K562 (cell line): ENCODE data around the gene SLC4A4. TPM values are rescaled to one million over a fixed set of nuclear protein-coding genes. Genes with fewer than 3 reads are reported as not detected.

Experiments
- DPF2 ChIP-seq: fragments of 450-650 bp; IDR thresholded peaks from 2 replicates; pipeline ENCODE4 v1.6.1; 2016
- E2F8 ChIP-seq: fragments of 450-650 bp; IDR thresholded peaks from 2 replicates; pipeline ENCODE4 v1.7.1; 2018; ENCODE audit warnings: mild to moderate bottlenecking, low read depth; ENCODE audit not compliant: partially characterized antibody
- EP400 ChIP-seq: fragments of 450-650 bp; IDR thresholded peaks from 2 replicates; pipeline ENCODE4 v1.6.1; 2017; ENCODE audit warnings: antibody characterized with exemption, mild to moderate bottlenecking, moderate library complexity
- ETS1 ChIP-seq: conservative IDR thresholded peaks from 2 replicates; pipeline ENCODE4 v1.6.1; 2011; ENCODE audit warnings: low read depth, mild to moderate bottlenecking, low read length; ENCODE audit not compliant: control insufficient read depth
- NR2C1 ChIP-seq, 2 experiments: fragments of 450-650 bp; IDR thresholded peaks; 2 replicates each; pipeline ENCODE4 v1.6.1; 2017; ENCODE audit warnings: mild to moderate bottlenecking in 2 of 2, antibody characterized with exemption in 1 of 2, inconsistent platforms in 1 of 2, missing compliant biosample characterization in 1 of 2, missing genetic modification characterization in 1 of 2
- PKNOX1 ChIP-seq: fragments of 450-650 bp; IDR thresholded peaks from 2 replicates; pipeline ENCODE4 v1.6.1; 2016
- RNF2 ChIP-seq: sonication (generic); IDR thresholded peaks from 2 replicates; pipeline ENCODE4 v1.6.1; 2016
- SMAD4 ChIP-seq: fragments of 250-450 bp; sonication (Bioruptor Pico); conservative IDR thresholded peaks from 2 replicates; pipeline ENCODE4 v1.8.0; 2021; ENCODE audit warnings: inconsistent platforms, mild to moderate bottlenecking, moderate library complexity
- TBL1XR1 ChIP-seq, 2 experiments: IDR thresholded peaks; 2 replicates each; pipeline ENCODE4 v1.6.1; 2012; ENCODE audit warnings: improper control_type of control experiment in 2 of 2, low read length in 2 of 2, mild to moderate bottlenecking in 1 of 2
- THRB ChIP-seq: fragments of 450-650 bp; formaldehyde crosslinking; conservative IDR thresholded peaks from 2 replicates; pipeline ENCODE4 v1.4.0; 2022; ENCODE audit warnings: mild to moderate bottlenecking, missing genetic modification characterization
- ZEB2 ChIP-seq: fragments of 450-650 bp; IDR thresholded peaks from 2 replicates; pipeline ENCODE4 v1.6.1; 2016
- polyA plus RNA-seq, 8 experiments: library from polyadenylated mRNA; depleted of rRNA in 4 of 8; stranded (reverse) in 5 of 8; unstranded in 3 of 8; fragments of >200 nt; fragmentation: Nextera tagmentation in 2 of 8; fragmentation: Illumina TruSeq in 1 of 8; extraction: Ambion mirVana in 2 of 8; extraction: Trizol in 1 of 8; gene quantifications; 2 replicates each; pipeline versions ENCODE4 v1.2.1 to v1.2.3, GENCODE V29; 2011 to 2014; ENCODE audit warnings: inconsistent platforms in 1 of 8, missing spikeins in 1 of 8
- total RNA-seq, 7 experiments: library from RNA; depleted of rRNA in 6 of 7; stranded (reverse); fragments of >200 nt in 6 of 7; fragmentation: Illumina TruSeq in 2 of 7; extraction: Trizol in 2 of 7; gene quantifications; 2 replicates each; pipeline versions ENCODE4 v1.2.1 to v1.2.3, GENCODE V29; 2011 to 2021; ENCODE audit warnings: low replicate concordance in 1 of 7
- TF ChIP-seq, protein P1 (sequence below): fragments of 450-650 bp; IDR thresholded peaks from 2 replicates; pipeline ENCODE4 v1.6.1; 2017; ENCODE audit warnings: antibody characterized with exemption, mild to moderate bottlenecking
- TF ChIP-seq, protein P2 (sequence below): IDR thresholded peaks from 3 replicates; pipeline ENCODE4 v1.6.1; 2011; ENCODE audit warnings: borderline replicate concordance, mild to moderate bottlenecking, moderate library complexity; ENCODE audit not compliant: insufficient read length; ENCODE audit errors: extremely low read depth

Gene SLC4A4
- total and polyA plus RNA-seq, 9 of the 15 experiments (the other 6 are each of a cell fraction or from before 2014, with no cell fraction given): 0.01 to 0.18 (median 0.07) TPM; not detected in 2

GRCh38 chr4:71406459-71406963 is 67.7 kb downstream of the SLC4A4 start (continued):
- TF ChIP-seq, protein P1, sequence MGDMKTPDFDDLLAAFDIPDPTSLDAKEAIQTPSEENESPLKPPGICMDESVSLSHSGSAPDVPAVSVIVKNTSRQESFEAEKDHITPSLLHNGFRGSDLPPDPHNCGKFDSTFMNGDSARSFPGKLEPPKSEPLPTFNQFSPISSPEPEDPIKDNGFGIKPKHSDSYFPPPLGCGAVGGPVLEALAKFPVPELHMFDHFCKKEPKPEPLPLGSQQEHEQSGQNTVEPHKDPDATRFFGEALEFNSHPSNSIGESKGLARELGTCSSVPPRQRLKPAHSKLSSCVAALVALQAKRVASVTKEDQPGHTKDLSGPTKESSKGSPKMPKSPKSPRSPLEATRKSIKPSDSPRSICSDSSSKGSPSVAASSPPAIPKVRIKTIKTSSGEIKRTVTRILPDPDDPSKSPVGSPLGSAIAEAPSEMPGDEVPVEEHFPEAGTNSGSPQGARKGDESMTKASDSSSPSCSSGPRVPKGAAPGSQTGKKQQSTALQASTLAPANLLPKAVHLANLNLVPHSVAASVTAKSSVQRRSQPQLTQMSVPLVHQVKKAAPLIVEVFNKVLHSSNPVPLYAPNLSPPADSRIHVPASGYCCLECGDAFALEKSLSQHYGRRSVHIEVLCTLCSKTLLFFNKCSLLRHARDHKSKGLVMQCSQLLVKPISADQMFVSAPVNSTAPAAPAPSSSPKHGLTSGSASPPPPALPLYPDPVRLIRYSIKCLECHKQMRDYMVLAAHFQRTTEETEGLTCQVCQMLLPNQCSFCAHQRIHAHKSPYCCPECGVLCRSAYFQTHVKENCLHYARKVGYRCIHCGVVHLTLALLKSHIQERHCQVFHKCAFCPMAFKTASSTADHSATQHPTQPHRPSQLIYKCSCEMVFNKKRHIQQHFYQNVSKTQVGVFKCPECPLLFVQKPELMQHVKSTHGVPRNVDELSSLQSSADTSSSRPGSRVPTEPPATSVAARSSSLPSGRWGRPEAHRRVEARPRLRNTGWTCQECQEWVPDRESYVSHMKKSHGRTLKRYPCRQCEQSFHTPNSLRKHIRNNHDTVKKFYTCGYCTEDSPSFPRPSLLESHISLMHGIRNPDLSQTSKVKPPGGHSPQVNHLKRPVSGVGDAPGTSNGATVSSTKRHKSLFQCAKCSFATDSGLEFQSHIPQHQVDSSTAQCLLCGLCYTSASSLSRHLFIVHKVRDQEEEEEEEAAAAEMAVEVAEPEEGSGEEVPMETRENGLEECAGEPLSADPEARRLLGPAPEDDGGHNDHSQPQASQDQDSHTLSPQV: 0 out of 2 replicates have a peak, but pooled peaks have one; percentile 25
- peak; percentile 96 for TF ChIP-seq PKNOX1
- peak; percentile 61; the same call in 1 of the 2 replicates for TF ChIP-seq RNF2
- peak in 1 of 2 experiments; percentile 76; a peak in 2 of 4 replicates for TF ChIP-seq TBL1XR1 (IDR thresholded peaks at IDR 0.05; ENCODE audit: low read length in 2 of 2)
- TF ChIP-seq SMAD4 (CRISPR knock-in tag): 0 out of 2 replicates have a peak, but pooled peaks have one; percentile 42
- peak; percentile 13; the same call in 1 of the 2 replicates for TF ChIP-seq ZEB2
- TF ChIP-seq THRB (CRISPR knock-in tag): no peak
- TF ChIP-seq, protein P2, sequence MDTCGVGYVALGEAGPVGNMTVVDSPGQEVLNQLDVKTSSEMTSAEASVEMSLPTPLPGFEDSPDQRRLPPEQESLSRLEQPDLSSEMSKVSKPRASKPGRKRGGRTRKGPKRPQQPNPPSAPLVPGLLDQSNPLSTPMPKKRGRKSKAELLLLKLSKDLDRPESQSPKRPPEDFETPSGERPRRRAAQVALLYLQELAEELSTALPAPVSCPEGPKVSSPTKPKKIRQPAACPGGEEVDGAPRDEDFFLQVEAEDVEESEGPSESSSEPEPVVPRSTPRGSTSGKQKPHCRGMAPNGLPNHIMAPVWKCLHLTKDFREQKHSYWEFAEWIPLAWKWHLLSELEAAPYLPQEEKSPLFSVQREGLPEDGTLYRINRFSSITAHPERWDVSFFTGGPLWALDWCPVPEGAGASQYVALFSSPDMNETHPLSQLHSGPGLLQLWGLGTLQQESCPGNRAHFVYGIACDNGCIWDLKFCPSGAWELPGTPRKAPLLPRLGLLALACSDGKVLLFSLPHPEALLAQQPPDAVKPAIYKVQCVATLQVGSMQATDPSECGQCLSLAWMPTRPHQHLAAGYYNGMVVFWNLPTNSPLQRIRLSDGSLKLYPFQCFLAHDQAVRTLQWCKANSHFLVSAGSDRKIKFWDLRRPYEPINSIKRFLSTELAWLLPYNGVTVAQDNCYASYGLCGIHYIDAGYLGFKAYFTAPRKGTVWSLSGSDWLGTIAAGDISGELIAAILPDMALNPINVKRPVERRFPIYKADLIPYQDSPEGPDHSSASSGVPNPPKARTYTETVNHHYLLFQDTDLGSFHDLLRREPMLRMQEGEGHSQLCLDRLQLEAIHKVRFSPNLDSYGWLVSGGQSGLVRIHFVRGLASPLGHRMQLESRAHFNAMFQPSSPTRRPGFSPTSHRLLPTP: no peak
- peak; percentile 88 for TF ChIP-seq DPF2
- peak; percentile 23; the same call in 1 of the 2 replicates for TF ChIP-seq NR2C1 (IDR thresholded peaks at IDR 0.05)
- TF ChIP-seq NR2C1 (tag; IDR thresholded peaks at IDR 0.05): no peak
- peak; percentile 45 for TF ChIP-seq E2F8
- no peak for TF ChIP-seq EP400
- no peak for TF ChIP-seq ETS1
